SK-N-MC (cell line): Measurements from ENCODE around the gene TLN1.

ENCODE experiments used
- DNase-seq: peaks from one replicate; pipeline ENCODE4 v3.0.0-alpha.2; 2011; ENCODE audit warnings: low read depth, low spot score
- H3K27ac ChIP-seq: fragments of 200-600 bp; sonication (generic); 2 replicates; pipeline ENCODE4 v1.5.1; 2016; ENCODE audit warnings: mixed run types
- H3K36me3 ChIP-seq: fragments of 200-600 bp; sonication (generic); 2 replicates; pipeline ENCODE4 v1.6.1; 2017; ENCODE audit warnings: antibody characterized with exemption, low read length, mixed read lengths; ENCODE audit not compliant: insufficient read depth
- H3K4me3 ChIP-seq: fragments of 200-600 bp; sonication (generic); 2 replicates; pipeline ENCODE4 v1.5.1; 2016
- H3K9ac ChIP-seq: fragments of 200-600 bp; sonication (generic); 2 replicates; pipeline ENCODE4 v1.8.0; 2017; ENCODE audit warnings: mixed run types, mixed read lengths; ENCODE audit not compliant: insufficient read length
- H3K9me3 ChIP-seq: fragments of 200-600 bp; sonication (generic); 2 replicates; pipeline ENCODE4 v1.6.1; 2017; ENCODE audit warnings: low read depth, mild to moderate bottlenecking, antibody characterized with exemption, low read length, moderate library complexity, mixed read lengths
- EZH2 ChIP-seq: fragments of 200-600 bp; sonication (generic); IDR thresholded peaks from one replicate; pipeline ENCODE4 v1.6.1; 2017; ENCODE audit warnings: antibody characterized with exemption
- FOXP2 ChIP-seq: optimal IDR thresholded peaks from 2 replicates; pipeline ENCODE3; 2011; ENCODE audit warnings: mild to moderate bottlenecking, moderate library complexity; ENCODE audit not compliant: insufficient read depth; ENCODE audit errors: extremely low read length, control extremely low read depth
- POLR2AphosphoS5 ChIP-seq: IDR thresholded peaks from 2 replicates; pipeline ENCODE4 v1.6.1; 2012; ENCODE audit warnings: mild to moderate bottlenecking, low read depth, low read length, borderline replicate concordance

TLN1 gene

GRCh38 chr9:35656831-35657545 lies 75.0 kb downstream of the TLN1 start:
- no peaks in the 10 kb centered on the region for H3K9me3 ChIP-seq
- H3K27ac ChIP-seq = peak overlapping the region; percentile 46; the same call in 1 of the 2 replicates
- H3K9ac ChIP-seq = no peak overlapping the region
- H3K36me3 ChIP-seq = peaks cover 14% of the 10 kb centered on the region
- no peak for DNase-seq
- peak overlapping the region; percentile 90 for H3K4me3 ChIP-seq
- no peak for TF ChIP-seq POLR2AphosphoS5
- no peak for TF ChIP-seq EZH2
- no peak for TF ChIP-seq FOXP2

DNA sequence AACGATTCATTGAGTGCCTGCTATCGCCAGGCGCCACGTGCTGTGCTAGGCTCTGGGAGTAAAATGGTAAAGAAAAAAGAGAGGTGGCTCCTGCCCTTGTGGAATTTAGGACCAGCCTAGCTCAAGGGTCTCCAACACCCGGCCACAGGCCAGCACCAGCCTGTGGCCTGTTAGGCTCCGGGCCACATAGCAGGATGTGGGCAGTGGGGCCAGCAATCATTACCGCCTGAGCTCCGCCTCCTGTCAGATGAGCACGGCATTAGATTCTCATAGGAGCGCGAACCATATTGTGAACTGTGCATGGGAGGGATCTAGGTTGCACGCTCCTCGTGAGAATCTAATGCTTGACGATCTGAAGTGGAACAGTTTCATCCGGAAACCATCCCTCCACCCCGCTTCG lies 75.6 kb downstream of the TLN1 start:
- TF ChIP-seq POLR2AphosphoS5 (no peak), EZH2 (no peak), FOXP2 (no peak)
- Histone ChIP-seq H3K36me3 (peaks cover 10% of the 10 kb centered on the region; the same call in 1 of the 2 replicates), H3K9ac (no peak overlapping the region), H3K9me3 (no peaks in the 10 kb centered on the region), H3K27ac (no peak overlapping the region), H3K4me3 (no peak overlapping the region)
- DNase-seq = no peak

DNA sequence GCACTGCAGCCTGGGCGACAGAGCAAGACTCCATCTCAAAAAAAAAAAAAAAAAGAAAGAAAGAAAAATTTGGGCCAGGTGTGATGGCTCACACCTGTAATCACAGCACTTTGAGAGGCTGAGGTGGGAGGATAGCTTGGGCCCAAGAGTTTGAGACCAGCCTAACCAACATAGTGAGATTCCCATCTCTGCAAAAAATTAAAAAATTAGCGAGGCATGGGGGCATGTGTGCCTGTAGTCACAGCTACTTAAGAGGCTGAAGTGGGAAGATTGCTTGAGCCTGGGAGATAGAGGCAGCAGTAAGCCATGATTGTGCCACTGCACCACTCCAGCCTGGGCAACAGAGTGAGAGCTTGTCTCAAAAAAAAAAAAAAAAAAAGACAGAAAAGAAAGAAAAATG lies 78.4 kb downstream of the TLN1 start:
- Histone ChIP-seq H3K9ac (no peak overlapping the region), H3K9me3 (no peaks in the 10 kb centered on the region), H3K4me3 (no peak overlapping the region), H3K36me3 (no peaks in the 10 kb centered on the region), H3K27ac (no peak overlapping the region)
- no peak for TF ChIP-seq FOXP2
- TF ChIP-seq EZH2 = no peak
- no peak for TF ChIP-seq POLR2AphosphoS5
- no peak for DNase-seq

DNA sequence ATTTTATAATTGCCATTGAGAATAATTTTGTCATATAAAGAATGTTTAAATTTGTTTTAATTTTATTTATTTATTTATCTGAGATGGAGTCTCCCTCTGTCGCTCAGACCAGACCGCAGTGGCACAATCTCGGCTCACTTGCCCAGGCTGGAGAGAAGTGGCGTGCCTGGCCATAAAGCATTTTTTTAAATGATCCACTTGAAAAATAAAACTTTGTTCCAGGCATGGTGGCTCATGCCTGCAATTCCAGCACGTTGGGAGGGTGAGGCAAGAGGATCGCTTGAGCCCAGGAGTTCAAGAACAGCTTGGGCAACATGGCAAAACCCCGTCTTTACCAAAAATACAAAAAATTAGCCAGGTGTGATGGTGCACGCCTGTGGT lies 79.2 kb downstream of the TLN1 start:
- Histone ChIP-seq H3K36me3 (no peaks in the 10 kb centered on the region), H3K9ac (no peak overlapping the region), H3K4me3 (no peak overlapping the region), H3K9me3 (no peaks in the 10 kb centered on the region), H3K27ac (no peak overlapping the region)
- no peak for DNase-seq
- TF ChIP-seq EZH2 (no peak), FOXP2 (no peak), POLR2AphosphoS5 (no peak)

GRCh38 chr9:35651956-35652828 lies 79.8 kb downstream of the TLN1 start:
- Histone ChIP-seq H3K27ac (no peak overlapping the region), H3K9ac (no peak overlapping the region)
- DNase-seq = no peak

DNA sequence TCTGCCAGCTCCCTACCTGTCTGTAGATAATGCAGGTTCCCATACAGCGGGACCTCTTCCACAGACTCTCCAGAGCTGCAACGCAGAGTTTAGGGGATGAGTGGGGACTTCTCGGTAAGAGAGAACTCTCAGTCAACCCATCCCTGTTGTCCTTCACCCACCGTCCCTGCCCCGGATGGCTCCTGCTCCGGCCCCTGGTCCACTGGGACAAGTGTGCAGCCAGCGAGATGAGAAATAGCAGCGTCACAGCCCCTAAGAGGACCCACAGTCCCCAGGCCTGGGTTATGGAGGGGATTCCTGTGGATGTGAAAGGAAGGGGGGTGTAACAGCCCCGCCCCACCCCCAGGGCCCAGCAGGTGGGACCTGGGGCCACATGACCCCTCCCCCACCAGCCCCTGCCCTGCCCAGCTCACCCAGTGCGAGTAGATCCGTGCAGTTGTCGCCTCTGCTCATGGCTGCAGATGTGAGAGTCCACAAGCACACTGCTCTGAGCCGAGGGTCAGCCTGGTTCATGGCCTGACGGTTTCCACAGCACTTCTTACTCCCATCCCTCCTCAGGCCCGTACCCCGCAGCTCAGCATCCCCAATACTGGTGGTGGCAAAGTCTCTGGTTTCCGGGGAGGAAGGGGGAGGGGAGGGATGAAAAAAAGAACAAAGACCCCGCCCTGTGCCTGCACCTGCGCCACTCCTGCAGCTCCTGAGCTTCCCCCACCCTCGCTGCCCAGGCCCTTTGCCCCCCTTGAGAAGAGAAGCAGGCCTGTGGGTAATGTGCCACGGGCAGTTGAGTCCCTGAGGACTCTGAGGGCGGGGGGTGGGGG lies 81.4 kb downstream of the TLN1 start, which contains the start of gene SIT1:
SIT1 (minus strand) TSS at position 591 of the 818 bp plus-strand sequence; CDS start at position 513, 78 bp downstream.
- TF ChIP-seq EZH2 (no peak), FOXP2 (no peak), POLR2AphosphoS5 (no peak)
- Histone ChIP-seq H3K36me3 (no peaks in the 10 kb centered on the region), H3K4me3 (no peak within 1 kb of the TSS), H3K9ac (no peak within 1 kb of the TSS), H3K9me3 (no peaks in the 10 kb centered on the region), H3K27ac (no peak within 1 kb of the TSS)
- no peak for DNase-seq

More at GRCh38 chr9:35651956-35652828, 79.8 kb downstream of the TLN1 start:
- no peaks in the 10 kb centered on the region for H3K36me3 ChIP-seq
- no peaks in the 10 kb centered on the region for H3K9me3 ChIP-seq
- no peak overlapping the region for H3K4me3 ChIP-seq
- TF ChIP-seq FOXP2 (no peak), EZH2 (no peak), POLR2AphosphoS5 (no peak)

GRCh38 chr9:35649431-35650340 lies 82.3 kb downstream of the TLN1 start:
- Histone ChIP-seq H3K27ac (no peak overlapping the region), H3K9ac (no peak overlapping the region), H3K4me3 (no peak overlapping the region), H3K36me3 (no peaks in the 10 kb centered on the region), H3K9me3 (no peaks in the 10 kb centered on the region)
- no peak for TF ChIP-seq POLR2AphosphoS5
- no peak for TF ChIP-seq EZH2
- TF ChIP-seq FOXP2 = no peak
- DNase-seq = no peak
